HG03139 (cell line): ENCODE results near the gene FOXJ1.

Experiments used
- ATAC-seq: cut with Tn5 transposase; IDR thresholded peaks from one replicate; pipeline ENCODE4 v1.9.1; 2021; ENCODE audit not compliant: unreplicated experiment

The FOXJ1 gene

DNA sequence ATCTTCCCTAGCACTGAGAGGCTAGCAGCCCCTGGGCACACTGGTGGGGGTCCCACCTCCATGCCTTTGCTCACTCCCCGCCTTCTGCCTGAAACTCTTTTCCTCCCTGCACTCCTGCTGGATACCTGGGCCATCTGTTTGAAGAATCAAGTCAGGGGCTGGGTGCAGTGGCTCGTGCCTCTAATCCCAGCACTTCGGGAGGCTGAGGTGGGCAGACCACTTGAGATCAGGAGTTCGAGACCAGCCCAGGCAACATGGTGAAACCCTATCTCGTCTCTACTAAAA, 15.7 kb downstream of the FOXJ1 start:
- ATAC-seq: no peak

DNA sequence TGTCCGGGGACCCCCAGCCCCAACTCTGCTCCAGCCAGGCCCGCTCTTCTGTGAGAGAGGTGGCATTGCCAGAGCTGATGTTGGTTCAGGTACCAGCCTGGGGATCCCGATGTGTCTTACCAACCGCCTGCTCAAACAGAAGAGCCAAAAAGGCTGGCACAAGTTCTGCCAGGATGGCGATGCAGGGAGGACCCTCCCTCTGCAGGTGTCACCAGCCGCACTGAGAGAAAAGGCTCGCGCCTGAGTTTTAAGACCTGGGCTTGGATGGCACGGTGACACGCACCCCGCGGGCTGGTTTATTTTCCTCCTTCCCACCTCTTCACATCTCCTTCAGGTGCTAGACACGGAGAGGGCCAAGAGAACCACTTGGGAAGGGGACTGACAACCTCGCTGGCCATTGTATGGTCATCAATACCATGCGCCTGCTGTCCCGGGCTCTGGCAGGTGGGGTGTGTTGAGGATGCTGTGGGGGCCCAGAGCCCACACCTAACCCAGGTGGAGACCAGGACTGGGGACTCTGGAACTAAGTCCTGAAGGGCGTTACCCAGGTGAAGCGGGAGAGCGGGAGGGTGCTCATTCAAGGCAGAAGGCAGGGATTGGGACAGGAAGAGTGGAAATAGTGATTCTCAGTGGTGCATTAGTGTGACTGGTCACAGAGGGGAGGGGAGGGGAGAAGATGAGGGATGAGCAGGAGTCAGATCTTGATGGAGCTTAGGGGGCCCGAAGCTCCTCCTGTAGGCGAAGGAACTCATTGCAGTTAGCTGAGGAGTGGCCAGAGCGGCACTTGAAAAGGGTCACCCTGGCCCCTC, 16.3 kb downstream of the FOXJ1 start:
- ATAC-seq: no peak

DNA sequence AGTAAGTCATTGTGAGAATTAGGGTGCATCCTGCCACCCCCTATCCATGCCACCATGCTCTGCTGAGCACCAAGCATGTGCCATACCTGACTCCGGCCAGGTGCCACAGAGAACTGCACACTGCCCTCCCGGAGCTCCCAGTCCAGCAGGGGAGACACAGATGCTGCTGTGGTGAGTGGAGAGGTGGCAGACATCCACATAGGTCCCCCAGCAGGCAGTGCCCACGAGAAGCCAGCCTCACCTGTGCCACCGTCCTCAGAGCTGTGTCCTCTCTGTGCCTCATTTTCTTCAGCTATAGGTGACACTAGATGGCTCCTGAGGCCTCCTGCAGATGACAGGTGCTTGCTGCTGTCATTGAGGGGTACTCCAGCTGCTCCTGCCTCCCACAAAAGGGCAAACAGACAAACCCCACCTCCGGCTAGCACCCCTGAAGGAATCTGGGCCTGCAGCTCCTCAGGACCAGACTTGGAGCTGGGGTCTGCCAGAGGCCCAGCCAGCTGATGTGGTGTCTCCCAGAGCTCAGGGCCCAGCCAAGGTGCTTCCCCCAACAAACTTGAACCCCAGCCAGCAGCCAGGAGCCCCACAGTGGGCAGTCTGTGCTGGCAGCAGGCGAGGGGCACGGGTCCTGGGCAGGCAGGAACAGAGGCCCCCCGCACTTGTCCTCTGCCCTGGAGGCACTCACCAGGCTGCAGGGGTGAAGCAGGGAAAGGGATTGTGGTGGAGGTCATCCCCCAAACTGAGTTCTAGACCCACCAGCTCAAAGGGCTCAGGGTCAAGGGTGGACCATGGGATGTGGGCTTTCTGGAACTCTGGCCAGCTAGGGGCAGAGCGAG, 17.1 kb downstream of the FOXJ1 start:
- no peak for ATAC-seq

DNA sequence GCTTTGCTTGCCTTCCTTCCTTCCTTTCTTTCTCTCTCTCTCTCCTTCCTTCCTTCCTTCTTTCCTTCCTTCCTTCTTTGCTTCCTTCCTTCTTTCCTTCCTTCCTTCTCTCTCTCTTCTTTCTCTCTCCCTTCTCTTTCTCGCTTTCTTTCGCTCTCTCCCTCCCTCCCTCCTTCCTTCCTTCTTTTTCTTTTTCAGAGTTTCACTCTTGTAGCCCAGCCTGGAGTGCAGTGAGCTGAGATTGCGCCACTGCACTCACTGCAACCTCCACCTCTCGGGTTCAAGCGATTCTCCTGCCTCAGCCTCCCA, 17.9 kb downstream of the FOXJ1 start:
- no peak for ATAC-seq

DNA sequence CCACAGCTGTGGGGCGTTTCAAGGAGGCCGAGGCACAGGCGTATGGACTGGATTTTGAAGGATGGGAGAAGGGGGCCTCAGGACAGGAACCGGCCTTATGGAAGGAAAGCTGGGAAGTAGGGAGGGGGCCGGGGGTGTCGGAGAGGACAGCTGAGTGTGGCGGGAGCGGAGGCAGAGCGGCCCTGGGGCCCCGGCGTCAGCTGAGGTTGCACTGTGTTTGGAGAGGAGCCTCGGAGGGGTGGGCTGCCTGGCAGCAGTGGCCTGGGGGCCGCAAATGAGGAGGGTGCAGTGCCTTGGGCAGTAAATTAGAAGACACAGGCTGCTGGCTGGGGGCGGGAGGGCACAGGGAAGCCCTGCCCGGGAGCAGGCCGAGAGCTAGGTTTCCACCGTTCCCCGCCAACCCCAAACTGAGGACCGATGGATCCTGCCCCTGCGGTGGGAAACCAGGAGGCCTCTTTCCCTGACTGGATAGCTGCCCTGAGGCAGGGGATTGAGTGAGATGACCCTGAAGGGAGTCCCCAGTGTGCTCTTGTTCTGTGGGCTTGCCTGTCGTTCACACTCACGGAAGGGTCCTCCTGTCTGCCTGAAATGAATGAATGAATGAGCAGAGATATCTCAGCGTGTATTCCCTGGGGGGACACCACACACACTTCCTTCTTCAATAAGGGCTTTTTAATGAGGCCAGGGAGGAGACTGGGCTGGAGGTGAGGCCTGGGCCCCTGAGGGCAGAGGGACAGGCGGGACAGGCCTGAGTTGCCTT, 18.4 kb downstream of the FOXJ1 start:
- no peak for ATAC-seq

DNA sequence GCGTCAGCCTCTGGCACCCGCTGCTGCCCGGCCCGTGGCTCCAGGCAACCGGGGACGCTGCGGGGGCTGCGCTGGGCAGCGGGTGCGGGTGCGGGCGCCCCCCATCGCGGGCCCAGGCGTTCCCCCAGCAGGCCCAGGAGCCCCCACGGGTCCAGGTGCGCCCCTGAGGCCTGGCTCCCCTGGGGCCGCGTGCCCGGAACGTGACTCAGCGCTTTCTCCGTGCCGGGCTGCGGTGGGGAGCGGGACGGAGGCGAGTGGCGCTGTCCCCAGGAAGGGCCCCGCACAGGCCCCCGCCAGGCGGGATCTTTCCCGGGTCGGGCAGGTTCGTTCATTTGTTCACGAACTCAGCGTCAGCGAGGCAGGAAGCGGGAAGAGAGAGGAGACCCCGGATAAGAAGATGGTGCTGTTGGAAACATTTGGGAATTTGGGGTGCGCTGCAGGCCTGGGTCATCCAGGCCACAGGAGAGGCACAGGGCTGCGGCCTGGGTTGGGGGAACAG, 19.1 kb downstream of the FOXJ1 start:
- ATAC-seq: no peak

DNA sequence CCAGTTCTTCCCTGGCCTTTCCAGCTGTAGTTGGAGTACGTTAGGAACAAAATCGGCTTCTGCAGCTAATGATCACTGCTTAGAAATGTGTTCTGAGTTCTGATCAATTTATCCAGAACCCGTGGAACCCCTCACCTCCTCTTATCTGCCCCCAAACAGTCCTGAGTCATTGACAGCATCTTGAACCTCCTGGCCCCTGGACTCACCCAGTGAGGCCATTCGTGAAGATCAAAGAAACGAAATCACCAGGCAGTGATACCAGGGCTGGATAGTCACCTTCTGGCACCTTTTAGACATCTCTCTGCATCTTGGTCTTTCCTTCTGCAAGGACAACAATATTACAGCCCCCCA, 20.4 kb downstream of the FOXJ1 start:
- ATAC-seq: no peak

DNA sequence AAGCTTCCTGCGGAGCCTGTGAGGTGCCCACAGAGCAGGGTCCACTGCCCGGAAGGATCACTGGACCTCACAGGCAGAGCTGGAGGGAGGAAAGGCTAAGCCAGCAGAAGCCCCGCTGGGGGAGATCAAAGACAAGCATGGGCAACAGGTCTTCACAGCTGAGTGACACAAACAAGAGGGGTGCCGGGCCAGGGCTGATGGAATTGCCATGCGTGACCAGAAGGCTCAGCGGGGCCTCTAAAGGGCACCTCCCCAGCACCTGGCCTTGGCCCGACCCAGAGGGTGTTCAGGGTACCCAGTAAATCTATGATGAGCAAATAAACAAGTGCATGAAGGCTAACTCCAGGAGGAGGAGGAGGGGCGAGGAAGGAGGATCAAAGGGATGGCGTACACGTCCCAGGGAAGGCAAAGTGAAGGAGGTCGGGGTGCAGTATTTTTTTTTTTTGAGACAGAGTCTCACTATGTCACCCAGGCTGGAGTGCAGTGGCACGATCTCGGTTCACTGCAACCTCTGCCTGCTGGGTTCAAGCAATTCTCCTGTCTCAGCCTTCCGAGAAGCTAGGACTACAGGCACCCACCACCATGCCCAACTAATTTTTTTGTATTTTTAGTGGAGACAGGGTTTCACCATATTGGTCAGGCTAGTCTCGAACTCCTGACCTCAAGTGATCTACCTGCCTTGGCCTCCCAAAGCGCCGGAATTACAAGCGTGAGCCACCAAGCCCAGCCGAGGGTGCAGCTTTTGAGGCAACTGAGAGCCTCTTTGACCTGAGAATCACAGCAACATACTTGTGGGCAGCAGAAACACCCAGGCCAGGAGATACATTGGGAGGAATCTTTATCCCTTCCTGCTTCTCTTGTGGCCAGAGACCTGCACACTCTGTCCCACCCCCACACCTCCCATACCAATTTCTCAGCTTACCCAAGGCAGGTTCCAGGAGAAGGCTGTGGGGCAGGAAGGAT, 21.4 kb downstream of the FOXJ1 start:
- no peak for ATAC-seq

DNA sequence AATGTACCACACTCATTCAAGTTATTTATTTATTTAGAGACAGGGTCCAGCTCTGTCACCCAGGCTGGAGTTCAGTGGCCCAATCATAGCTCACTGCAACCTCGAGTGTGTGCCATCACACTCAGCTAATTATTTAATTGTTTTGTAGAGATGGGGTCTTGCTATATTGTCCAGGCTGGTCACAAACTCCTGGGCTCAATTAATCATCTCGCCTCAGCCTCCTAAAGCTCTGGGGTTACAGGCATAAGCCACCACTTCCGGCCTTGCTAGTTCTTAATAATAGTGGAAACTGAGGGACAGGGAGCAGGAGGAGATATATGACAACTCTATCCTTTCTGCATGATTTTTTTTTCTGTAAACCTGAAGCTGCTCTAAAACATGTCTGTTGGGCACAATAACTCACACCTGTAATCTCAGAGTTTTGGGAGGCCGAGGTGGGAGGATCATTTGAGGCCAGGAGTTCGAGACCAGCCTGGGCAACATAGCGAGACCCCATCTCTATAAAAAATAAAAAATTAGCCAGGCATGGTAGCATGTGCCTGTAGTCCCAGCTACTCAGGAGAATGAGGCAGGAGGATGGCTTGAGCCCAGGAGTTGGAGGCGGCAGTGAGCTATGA, 25.8 kb downstream of the FOXJ1 start:
- ATAC-seq: no peak

DNA sequence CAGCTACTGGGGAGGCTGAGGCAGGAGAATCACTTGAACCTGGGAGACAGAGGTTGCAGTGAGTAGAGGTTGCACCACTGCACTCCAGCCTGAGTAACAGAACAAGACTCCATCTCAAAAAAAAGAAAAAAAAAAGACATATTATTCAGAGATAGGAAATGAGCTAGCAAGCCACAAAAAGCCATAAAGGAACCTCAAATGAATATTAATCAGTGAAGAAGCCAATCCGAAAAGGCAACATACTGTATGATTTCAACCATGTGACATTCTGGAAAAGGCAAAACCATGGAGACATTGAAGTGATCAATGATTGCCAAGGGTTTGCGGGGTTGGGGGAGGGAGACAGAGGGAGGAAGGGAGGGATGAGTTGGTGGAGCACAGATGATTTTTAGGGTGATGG, 29.1 kb downstream of the FOXJ1 start:
- no peak for ATAC-seq

DNA sequence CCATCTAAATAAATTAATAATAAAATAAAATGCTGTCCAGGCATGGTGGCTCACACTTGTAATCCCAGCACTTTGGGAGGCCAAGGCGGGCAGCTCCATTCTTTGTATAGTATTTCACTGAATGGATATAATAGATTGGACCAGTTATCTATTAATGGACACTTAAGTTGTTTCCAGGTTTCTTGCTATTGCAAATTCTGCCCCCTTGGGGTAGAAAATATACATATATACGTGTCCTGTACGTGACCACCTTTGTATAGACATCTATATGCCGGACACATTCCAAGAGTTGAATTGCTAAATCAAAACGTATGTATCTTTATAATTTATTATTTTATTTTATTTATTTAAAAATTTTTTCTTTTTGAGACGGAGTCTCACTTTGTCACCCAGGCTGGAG, 33.5 kb downstream of the FOXJ1 start:
- no peak for ATAC-seq

DNA sequence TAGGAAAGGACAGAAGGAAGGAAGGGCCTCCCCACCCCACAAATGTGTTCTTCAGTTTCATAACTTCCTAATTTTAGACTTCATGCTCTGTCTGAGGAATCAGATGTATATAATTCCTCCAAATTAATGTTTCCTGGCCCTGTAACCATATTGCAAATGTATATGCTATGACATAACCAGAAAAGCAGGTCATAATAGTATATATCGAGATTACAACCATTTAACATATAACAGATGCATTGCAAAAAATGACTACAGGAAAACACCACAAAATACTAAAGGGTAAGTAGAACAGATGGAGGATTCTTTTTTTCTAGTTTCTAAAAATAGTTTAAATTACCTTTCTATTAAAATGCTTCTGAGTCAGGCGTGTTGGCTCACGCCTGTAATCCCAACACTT, 34.3 kb downstream of the FOXJ1 start:
- no peak for ATAC-seq

DNA sequence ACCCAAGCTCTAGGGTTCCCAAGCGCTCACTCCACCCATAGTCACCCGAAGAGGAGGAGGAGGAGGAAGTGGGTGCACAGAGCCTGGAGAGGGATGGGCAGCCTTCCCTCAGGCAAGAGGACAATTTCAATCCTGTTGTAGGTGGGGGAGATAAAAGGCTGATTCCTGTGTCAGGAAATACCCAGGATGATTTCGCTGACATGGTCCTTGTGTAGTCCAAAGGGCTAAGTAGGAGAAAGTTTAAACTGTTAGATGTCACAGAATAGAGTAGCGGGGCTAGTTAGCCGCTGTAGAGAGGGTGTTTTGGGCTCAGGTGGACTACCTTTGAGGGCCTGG, 36.2 kb downstream of the FOXJ1 start:
- ATAC-seq: no peak

DNA sequence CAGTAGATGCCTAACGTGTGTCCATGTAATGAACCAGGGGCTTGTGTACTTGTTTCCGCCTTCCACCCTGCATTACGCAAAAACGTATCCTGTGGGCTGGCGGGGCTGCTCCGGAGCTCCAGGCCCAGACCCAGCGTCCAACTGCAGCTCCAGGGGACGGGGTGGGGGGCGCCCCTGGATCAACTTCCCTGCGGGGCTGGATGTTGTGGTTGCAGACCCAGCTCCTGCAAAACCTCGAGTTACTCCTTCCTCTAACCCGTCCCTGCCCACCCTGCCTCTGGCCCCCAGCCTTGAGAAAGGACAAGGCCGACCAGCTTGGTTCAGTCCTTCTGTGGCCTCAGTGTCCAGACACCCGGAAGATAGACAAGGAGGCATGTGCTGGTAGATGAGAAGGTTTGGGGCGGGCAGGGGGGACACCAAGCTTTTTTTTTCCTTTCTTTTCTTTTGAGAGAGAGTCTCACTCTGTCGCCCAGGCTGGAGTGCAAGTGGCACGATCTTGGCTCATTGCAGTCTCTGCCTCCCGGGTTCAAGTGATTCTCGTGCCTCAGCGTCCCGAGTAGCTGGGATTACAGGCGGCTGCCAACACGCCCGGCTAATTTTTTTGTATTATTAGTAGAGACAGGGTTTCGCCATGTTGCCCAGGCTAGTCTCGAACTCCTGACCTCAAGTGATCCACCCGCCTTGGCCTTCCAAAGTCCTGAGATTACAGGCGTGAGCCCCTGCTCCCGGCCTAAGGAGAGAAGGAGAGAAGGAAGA, 36.7 kb downstream of the FOXJ1 start:
- ATAC-seq: no peak

DNA sequence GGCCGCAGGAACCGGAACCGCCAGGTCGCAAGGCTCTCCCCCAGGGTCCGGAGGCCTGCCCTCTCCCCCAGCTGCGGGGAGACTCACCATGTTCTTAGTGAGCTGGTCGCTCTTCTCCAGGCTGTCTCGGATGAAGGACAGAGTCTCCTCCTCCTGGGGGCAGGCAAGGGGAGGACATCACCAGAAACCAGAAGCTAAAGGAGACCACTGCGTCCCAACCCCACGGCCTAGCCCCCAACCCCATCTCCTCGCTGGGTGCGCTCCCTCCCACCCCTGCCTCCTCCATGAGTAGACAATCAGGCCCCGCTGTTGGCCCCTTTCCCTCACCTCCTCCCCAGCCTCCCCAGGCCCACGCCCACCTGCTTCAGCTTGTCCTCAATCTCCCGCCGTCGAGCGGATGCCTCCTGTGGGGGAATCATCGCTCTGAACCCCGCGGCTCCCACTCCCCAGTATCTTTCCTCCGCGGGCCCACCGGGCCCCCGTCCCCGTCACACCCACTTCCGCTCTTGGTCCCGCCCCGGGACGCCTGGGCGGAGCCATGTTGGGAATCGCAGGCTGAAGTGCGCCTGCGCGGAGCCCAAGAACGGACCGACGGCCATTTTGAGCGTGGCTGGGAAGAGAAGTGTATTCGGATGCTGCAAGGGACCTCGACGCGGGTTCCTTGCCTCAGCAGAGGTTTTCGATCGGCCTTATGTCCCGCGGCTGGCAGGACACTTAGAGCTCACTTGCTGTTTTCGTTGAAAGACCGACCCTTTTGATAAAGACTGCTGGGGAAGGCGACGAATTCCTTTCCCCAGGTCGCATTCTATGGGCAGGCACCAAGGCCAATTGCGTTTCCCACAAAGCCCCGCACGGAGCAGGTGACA, 37.5 kb downstream of the FOXJ1 start, which contains the start of gene EXOC7:
Gene EXOC7, minus strand, starts transcription at position 514 of the 866 bp plus-strand sequence. Its CDS starts 95 bp downstream, at position 419.
- no peak for ATAC-seq

DNA sequence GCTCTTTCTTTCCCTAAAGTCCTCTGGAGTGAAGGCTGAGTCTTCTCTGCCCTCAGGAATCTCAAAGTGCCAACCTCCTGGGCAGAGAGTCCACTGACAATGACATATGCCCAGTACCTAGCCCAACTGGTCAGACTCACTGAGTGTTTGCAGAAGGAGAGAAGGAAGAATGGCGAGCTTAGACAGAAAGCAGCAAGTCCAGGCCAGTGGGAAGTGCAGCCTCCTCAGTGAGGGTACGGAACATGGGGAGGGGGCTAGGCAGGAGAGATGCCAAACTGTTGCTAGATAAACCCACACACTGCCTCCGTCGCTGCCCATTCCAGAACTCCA, 38.1 kb downstream of the FOXJ1 start:
- no peak for ATAC-seq

DNA sequence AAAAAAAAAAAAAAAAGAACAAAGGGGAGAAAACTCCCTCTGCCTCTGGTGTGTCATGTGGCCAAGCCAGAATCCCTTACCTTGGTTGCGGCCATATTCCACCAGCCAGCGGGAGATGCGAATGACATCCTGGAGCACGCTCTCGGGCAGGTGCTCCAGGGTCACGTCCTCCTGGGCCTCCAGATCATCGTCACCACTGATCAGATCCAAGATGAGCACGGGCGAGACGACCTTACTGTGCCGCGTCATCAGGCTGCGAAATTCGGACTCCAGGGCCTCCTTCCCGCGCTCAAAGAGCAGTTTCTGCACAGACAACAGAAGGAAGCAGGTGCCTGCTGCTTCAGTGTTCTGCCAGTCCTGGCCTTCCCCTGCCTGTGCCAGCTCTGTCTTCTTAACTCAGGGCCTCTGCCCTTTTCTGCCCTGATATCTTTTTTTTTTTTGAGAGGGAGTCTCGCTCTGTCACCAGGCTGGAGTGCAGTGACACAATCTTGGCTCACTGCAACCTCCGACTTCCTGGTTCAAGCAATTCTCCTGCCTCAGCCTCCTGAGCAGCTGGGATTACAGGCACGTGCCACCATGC, 43.2 kb downstream of the FOXJ1 start:
- no peak for ATAC-seq

DNA sequence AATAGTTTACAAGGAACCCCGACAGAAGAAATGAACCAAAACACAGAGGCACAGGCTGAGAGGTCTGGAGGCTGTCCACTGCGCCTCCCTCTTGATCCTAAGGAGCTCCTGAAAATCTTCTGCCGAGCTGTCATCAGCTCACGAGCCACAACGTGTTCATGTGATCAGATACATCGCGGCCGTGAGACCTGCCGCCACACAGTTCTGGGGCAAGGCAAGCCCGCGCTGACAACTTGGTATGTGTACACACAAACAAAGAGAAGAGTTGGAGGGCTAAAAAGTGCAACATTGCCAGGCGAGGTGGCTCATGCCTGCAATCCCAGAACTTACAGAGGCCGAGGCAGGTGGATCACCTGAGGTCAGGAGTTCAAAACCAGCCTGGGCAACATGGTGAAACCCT, 45.1 kb downstream of the FOXJ1 start:
- ATAC-seq: no peak

DNA sequence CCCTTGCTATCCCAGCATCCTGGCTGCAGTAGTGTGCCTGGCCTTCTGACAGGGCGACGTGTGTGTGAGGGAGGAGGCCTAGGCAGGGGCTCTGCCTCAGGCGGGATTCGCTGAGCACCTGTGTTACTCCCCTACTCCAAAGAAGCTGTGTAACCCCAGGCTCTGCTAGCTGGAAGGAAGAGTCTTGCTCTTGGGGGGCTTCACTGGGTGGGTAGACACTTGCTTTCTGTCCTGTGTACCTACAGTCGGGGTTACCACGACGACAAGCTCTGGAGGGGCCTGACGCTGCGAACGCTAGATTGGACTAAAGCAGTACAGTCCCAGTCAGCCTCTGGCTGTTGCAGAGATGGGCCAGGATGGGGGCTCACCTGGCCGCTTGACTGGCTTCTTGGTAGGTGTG, 47.0 kb downstream of the FOXJ1 start:
- no peak for ATAC-seq
